ENCODE data around the gene PCYT1B.

DNA sequence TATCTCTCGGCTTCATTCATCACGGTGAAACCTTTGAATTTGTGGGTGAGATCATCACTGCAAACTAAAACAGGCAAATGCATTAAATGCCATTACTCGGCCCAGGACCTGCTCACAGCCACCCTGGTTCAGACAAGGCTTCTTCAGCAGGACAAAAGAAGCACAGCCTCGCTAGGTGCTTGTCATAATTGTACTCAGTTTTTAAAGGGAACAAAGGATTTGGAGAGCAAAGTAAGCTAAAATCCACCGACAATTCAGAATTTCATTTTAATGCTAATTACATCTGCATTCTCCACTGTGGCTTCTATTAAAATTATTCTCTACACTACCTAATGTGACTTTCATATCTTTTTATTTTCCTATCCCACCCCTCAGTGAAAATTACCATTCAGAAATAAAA is 57.0 kb downstream of the PCYT1B start:
- TF ChIP-seq CTCF (IDR thresholded peaks at IDR 0.05 in 4 of 5, conservative IDR thresholded peaks at IDR 0.05 in 1 of 5): no peak
- TF ChIP-seq POLR2A (IDR thresholded peaks at IDR 0.05): no peak

Measured in gastrocnemius medialis (tissue), 4 donors.